Ishikawa (cell line): Measurements from ENCODE around the gene ANXA2R.

Source experiments
- CEBPB ChIP-seq: IDR thresholded peaks from 2 replicates; pipeline ENCODE4 v1.6.1; 2012
- CREB1 ChIP-seq: IDR thresholded peaks from 2 replicates; pipeline ENCODE4 v1.6.1; 2012; ENCODE audit warnings: low read depth
- EGR1 ChIP-seq: IDR thresholded peaks from 2 replicates; pipeline ENCODE4 v1.6.1; 2012
- NFIC ChIP-seq: IDR thresholded peaks from 2 replicates; pipeline ENCODE4 v1.6.1; 2012
- RAD21 ChIP-seq: IDR thresholded peaks from 2 replicates; pipeline ENCODE4 v1.6.1; 2012; ENCODE audit warnings: low read depth
- TCF12 ChIP-seq: IDR thresholded peaks from 2 replicates; pipeline ENCODE4 v1.6.1; 2012; ENCODE audit warnings: low read depth
- YY1 ChIP-seq: IDR thresholded peaks from 2 replicates; pipeline ENCODE4 v1.6.1; 2012; ENCODE audit warnings: low read depth
- ZBTB7A ChIP-seq: IDR thresholded peaks from 2 replicates; pipeline ENCODE4 v1.6.1; 2012; ENCODE audit warnings: low read depth
- TF ChIP-seq, protein P1 (sequence below): IDR thresholded peaks from 2 replicates; pipeline ENCODE4 v1.6.1; 2012; ENCODE audit warnings: low read depth, mild to moderate bottlenecking
- TF ChIP-seq, protein P2 (sequence below): IDR thresholded peaks from 2 replicates; pipeline ENCODE4 v1.6.1; 2012
- TF ChIP-seq, protein P3 (sequence below): IDR thresholded peaks from 2 replicates; pipeline ENCODE4 v1.6.1; 2012

DNA sequence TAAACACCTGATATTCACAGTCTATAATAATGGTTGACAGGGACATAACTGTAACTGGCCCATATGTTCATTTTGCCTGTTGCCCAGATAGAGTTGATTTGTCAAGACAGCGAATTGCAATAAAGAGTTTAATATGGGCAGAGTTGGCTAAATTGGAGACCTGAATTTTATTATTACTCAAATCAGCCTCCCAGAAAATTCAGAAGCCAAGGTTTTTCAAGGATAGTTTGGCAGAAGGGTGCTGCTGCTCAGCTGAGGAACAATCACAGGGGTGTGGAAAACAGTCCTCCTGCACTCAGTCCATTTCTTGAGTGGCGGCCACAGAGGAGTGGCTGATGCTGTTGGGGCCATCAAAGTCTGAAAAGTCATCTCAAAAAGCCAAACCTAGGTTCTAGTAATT is 19.0 kb downstream of the ANXA2R start:
- TF ChIP-seq RAD21 (no peak), YY1 (no peak), CEBPB (no peak), ZBTB7A (no peak), CREB1 (no peak), EGR1 (no peak), NFIC (no peak), TCF12 (no peak)
- TF ChIP-seq, protein P1, sequence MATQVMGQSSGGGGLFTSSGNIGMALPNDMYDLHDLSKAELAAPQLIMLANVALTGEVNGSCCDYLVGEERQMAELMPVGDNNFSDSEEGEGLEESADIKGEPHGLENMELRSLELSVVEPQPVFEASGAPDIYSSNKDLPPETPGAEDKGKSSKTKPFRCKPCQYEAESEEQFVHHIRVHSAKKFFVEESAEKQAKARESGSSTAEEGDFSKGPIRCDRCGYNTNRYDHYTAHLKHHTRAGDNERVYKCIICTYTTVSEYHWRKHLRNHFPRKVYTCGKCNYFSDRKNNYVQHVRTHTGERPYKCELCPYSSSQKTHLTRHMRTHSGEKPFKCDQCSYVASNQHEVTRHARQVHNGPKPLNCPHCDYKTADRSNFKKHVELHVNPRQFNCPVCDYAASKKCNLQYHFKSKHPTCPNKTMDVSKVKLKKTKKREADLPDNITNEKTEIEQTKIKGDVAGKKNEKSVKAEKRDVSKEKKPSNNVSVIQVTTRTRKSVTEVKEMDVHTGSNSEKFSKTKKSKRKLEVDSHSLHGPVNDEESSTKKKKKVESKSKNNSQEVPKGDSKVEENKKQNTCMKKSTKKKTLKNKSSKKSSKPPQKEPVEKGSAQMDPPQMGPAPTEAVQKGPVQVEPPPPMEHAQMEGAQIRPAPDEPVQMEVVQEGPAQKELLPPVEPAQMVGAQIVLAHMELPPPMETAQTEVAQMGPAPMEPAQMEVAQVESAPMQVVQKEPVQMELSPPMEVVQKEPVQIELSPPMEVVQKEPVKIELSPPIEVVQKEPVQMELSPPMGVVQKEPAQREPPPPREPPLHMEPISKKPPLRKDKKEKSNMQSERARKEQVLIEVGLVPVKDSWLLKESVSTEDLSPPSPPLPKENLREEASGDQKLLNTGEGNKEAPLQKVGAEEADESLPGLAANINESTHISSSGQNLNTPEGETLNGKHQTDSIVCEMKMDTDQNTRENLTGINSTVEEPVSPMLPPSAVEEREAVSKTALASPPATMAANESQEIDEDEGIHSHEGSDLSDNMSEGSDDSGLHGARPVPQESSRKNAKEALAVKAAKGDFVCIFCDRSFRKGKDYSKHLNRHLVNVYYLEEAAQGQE = no peak
- TF ChIP-seq, protein P2, sequence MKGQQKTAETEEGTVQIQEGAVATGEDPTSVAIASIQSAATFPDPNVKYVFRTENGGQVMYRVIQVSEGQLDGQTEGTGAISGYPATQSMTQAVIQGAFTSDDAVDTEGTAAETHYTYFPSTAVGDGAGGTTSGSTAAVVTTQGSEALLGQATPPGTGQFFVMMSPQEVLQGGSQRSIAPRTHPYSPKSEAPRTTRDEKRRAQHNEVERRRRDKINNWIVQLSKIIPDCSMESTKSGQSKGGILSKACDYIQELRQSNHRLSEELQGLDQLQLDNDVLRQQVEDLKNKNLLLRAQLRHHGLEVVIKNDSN = no peak
- TF ChIP-seq, protein P3, sequence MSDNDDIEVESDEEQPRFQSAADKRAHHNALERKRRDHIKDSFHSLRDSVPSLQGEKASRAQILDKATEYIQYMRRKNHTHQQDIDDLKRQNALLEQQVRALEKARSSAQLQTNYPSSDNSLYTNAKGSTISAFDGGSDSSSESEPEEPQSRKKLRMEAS = no peak
